H1 (cell line): ENCODE data around the gene PIAS1. TPM values are rescaled to one million over a fixed set of nuclear protein-coding genes. Genes with fewer than 3 reads are reported as not detected.

Source experiments
- CTCF ChIA-PET: fragments of 300-600 bp; sonication (Branson Sonifier 250); formaldehyde crosslinking; loops from one replicate; lab custom pipeline; 2021; ENCODE audit not compliant: partially characterized antibody; lab: Charles Lee
- POLR2A ChIA-PET: fragments of 300-600 bp; sonication (Branson Sonifier 250); formaldehyde crosslinking; loops from one replicate; lab custom pipeline; 2021; ENCODE audit warnings: inconsistent platforms; ENCODE audit not compliant: partially characterized antibody; lab: Charles Lee
- DNase-seq, 2 experiments: peaks; one replicate each; pipeline versions ENCODE4 v3.0.0 to v3.0.0-alpha.2; 2010 to 2022; ENCODE audit warnings: low spot score in 2 of 2, low read depth in 1 of 2, mixed read lengths in 1 of 2
- FAIRE-seq: peaks from 2 replicates; lab custom pipeline; 2011; peaks lifted over from hg19 to GRCh38; lab: Jason Lieb, UNC
- H2AFZ ChIP-seq: 2 replicates; pipeline ENCODE4 v1.8.1; 2012; ENCODE audit warnings: low read length, inconsistent platforms
- H2AK5ac ChIP-seq: 2 replicates; pipeline ENCODE4 v1.6.1; 2013; ENCODE audit warnings: low read depth, low read length
- H2BK120ac ChIP-seq: replicated peaks from 2 replicates; pipeline ENCODE3; 2013; ENCODE audit warnings: low read depth, low read length, inconsistent platforms
- H2BK12ac ChIP-seq: 2 replicates; pipeline ENCODE4 v1.6.1; 2013; ENCODE audit warnings: low read depth, low read length
- H2BK15ac ChIP-seq: 2 replicates; pipeline ENCODE4 v1.6.1; 2013; ENCODE audit warnings: low read length
- H2BK20ac ChIP-seq: 2 replicates; pipeline ENCODE4 v1.6.1; 2013; ENCODE audit warnings: low read length
- H2BK5ac ChIP-seq: 2 replicates; pipeline ENCODE4 v1.6.1; 2013; ENCODE audit warnings: low read depth, low read length
- H3K14ac ChIP-seq: 2 replicates; pipeline ENCODE4 v1.6.1; 2013; ENCODE audit warnings: inconsistent platforms; ENCODE audit not compliant: insufficient read length
- H3K18ac ChIP-seq: 2 replicates; pipeline ENCODE4 v1.6.1; 2013; ENCODE audit warnings: low read length; ENCODE audit errors: extremely low read depth
- H3K23ac ChIP-seq: 2 replicates; pipeline ENCODE4 v1.6.1; 2013; ENCODE audit warnings: inconsistent platforms; ENCODE audit not compliant: insufficient read length
- H3K23me2 ChIP-seq: 2 replicates; pipeline ENCODE4 v1.6.1; 2013; ENCODE audit warnings: low read depth, low read length
- H3K27ac ChIP-seq: 2 replicates; pipeline ENCODE4 v1.6.1; 2011; ENCODE audit warnings: low read depth, low read length, inconsistent platforms
- H3K27me3 ChIP-seq, 4 experiments: replicated peaks in 1 of 4; 1 replicate in 1 of 4; 2 replicates in 3 of 4; pipeline versions ENCODE4 v1.6.1 to v1.8.1; 2011 to 2013; ENCODE audit warnings: low read length in 3 of 4, mild to moderate bottlenecking in 3 of 4, inconsistent platforms in 2 of 4, mixed read lengths in 2 of 4, moderate library complexity in 1 of 4; ENCODE audit not compliant: control insufficient read depth in 3 of 4, insufficient read depth in 3 of 4; ENCODE audit errors: extremely low read depth in 1 of 4
- H3K36me3 ChIP-seq, 4 experiments: 2 replicates each; pipeline versions ENCODE4 v1.6.1 to v1.8.1; 2011 to 2013; ENCODE audit warnings: mild to moderate bottlenecking in 4 of 4, low read length in 3 of 4, moderate library complexity in 2 of 4, control low read depth in 1 of 4, inconsistent platforms in 1 of 4; ENCODE audit not compliant: insufficient read depth in 4 of 4, control insufficient read depth in 2 of 4
- H3K4ac ChIP-seq: replicated peaks from 2 replicates; pipeline ENCODE3; 2013; ENCODE audit warnings: low read length, low read depth, mixed read lengths, inconsistent platforms; ENCODE audit not compliant: insufficient read length
- H3K4me1 ChIP-seq, 4 experiments: replicated peaks in 1 of 4; 1 replicate in 1 of 4; 2 replicates in 3 of 4; pipeline versions ENCODE4 v1.6.1 to v1.8.1; 2011 to 2013; ENCODE audit warnings: low read length in 3 of 4, inconsistent platforms in 2 of 4, mixed read lengths in 1 of 4; ENCODE audit not compliant: insufficient read depth in 4 of 4, control insufficient read depth in 3 of 4
- H3K4me2 ChIP-seq, 2 experiments: 2 replicates each; pipeline versions ENCODE4 v1.6.1 to v1.8.1; 2011 to 2013; ENCODE audit warnings: low read depth in 2 of 2, low read length in 2 of 2, control low read depth in 1 of 2, inconsistent platforms in 1 of 2, mild to moderate bottlenecking in 1 of 2; ENCODE audit not compliant: insufficient read depth in 1 of 2
- H3K4me3 ChIP-seq, 4 experiments: fragments of 200-600, 300-600 bp in 1 of 4; sonication (generic), shearing (Covaris generic), sonication (Bioruptor Twin) in 1 of 4; 2 replicates each; pipeline versions ENCODE4 v1.5.1 to v1.8.1; 2011 to 2016; ENCODE audit warnings: low read length in 4 of 4, low read depth in 3 of 4, control low read depth in 2 of 4, inconsistent platforms in 2 of 4, mild to moderate bottlenecking in 2 of 4, mixed read lengths in 1 of 4, moderate library complexity in 1 of 4; ENCODE audit not compliant: insufficient read depth in 2 of 4; ENCODE audit errors: extremely low read depth in 1 of 4
- H3K56ac ChIP-seq: replicated peaks from 2 replicates; pipeline ENCODE3; 2013; ENCODE audit warnings: low read depth, mild to moderate bottlenecking, mixed read lengths, low read length, inconsistent platforms; ENCODE audit not compliant: insufficient read length
- H3K79me1 ChIP-seq: 2 replicates; pipeline ENCODE4 v1.6.1; 2013; ENCODE audit warnings: low read depth, low read length, control low read depth
- H3K79me2 ChIP-seq, 2 experiments: 2 replicates each; pipeline versions ENCODE4 v1.6.1 to v1.8.1; 2012 to 2013; ENCODE audit warnings: low read length in 2 of 2, mild to moderate bottlenecking in 2 of 2, inconsistent platforms in 1 of 2; ENCODE audit not compliant: insufficient read depth in 2 of 2, control insufficient read depth in 1 of 2
- H3K9ac ChIP-seq, 4 experiments: replicated peaks in 1 of 4; 1 replicate in 1 of 4; 2 replicates in 3 of 4; pipeline versions ENCODE4 v1.6.1 to v1.8.1; 2011 to 2013; ENCODE audit warnings: low read depth in 3 of 4, low read length in 3 of 4, control low read depth in 2 of 4, mild to moderate bottlenecking in 2 of 4, moderate library complexity in 2 of 4, inconsistent platforms in 1 of 4; ENCODE audit errors: extremely low read depth in 1 of 4
- H3K9me3 ChIP-seq, 2 experiments: 2 replicates each; pipeline versions ENCODE4 v1.6.1 to v1.8.1; 2012 to 2013; ENCODE audit warnings: mild to moderate bottlenecking in 2 of 2, moderate library complexity in 2 of 2, control low read depth in 1 of 2, inconsistent platforms in 1 of 2, low read depth in 1 of 2, low read length in 1 of 2, mixed read lengths in 1 of 2; ENCODE audit not compliant: insufficient read depth in 2 of 2
- H4K20me1 ChIP-seq, 2 experiments: replicated peaks in 1 of 2; 2 replicates each; pipeline versions ENCODE3 to v1.8.1; 2011 to 2013; ENCODE audit warnings: inconsistent platforms in 2 of 2, low read length in 2 of 2, mild to moderate bottlenecking in 1 of 2; ENCODE audit not compliant: insufficient read depth in 2 of 2, control insufficient read depth in 1 of 2
- H4K5ac ChIP-seq: 2 replicates; pipeline ENCODE4 v1.6.1; 2013; ENCODE audit warnings: low read length, low read depth, mixed read lengths, inconsistent platforms; ENCODE audit not compliant: insufficient read length
- H4K8ac ChIP-seq: 2 replicates; pipeline ENCODE4 v1.8.0; 2013; ENCODE audit warnings: mild to moderate bottlenecking, moderate library complexity, low read length, inconsistent platforms; ENCODE audit not compliant: insufficient read depth; ENCODE audit errors: extremely low read depth
- H4K91ac ChIP-seq: replicated peaks from 2 replicates; pipeline ENCODE3; 2013; ENCODE audit warnings: low read length, mixed read lengths, inconsistent platforms; ENCODE audit not compliant: insufficient read length
- ATF3 ChIP-seq: IDR thresholded peaks from 2 replicates; pipeline ENCODE4 v1.6.1; 2011; ENCODE audit warnings: low read depth, mild to moderate bottlenecking, low read length; ENCODE audit not compliant: insufficient read depth
- BACH1 ChIP-seq: IDR thresholded peaks from 2 replicates; pipeline ENCODE4 v1.6.1; 2012; ENCODE audit warnings: low read length, improper control_type of control experiment
- BRCA1 ChIP-seq: IDR thresholded peaks from 2 replicates; pipeline ENCODE4 v1.6.1; 2012; ENCODE audit warnings: low read depth, low read length, improper control_type of control experiment
- CHD2 ChIP-seq: IDR thresholded peaks from 2 replicates; pipeline ENCODE4 v1.6.1; 2012; ENCODE audit warnings: low read length, improper control_type of control experiment
- CTBP2 ChIP-seq: IDR thresholded peaks from 2 replicates; pipeline ENCODE4 v1.7.0; 2011; ENCODE audit warnings: borderline replicate concordance, mild to moderate bottlenecking, moderate library complexity, mixed read lengths, low read length; ENCODE audit not compliant: insufficient read depth, insufficient read length
- FOSL1 ChIP-seq: IDR thresholded peaks from 2 replicates; pipeline ENCODE4 v1.6.1; 2011; ENCODE audit warnings: mild to moderate bottlenecking, low read depth, low read length, moderate library complexity; ENCODE audit not compliant: insufficient read depth
- JUN ChIP-seq: IDR thresholded peaks from 2 replicates; pipeline ENCODE4 v1.6.1; 2011; ENCODE audit warnings: low read depth, mild to moderate bottlenecking, improper control_type of control experiment, low read length
- JUND ChIP-seq: IDR thresholded peaks from 2 replicates; pipeline ENCODE4 v1.6.1; 2011; ENCODE audit warnings: mild to moderate bottlenecking, improper control_type of control experiment, low read length
- PHF8 ChIP-seq: fragments of 200-600 bp; sonication (generic); conservative IDR thresholded peaks from 2 replicates; pipeline ENCODE4 v1.7.1; 2012; ENCODE audit warnings: low read depth, mild to moderate bottlenecking, inconsistent platforms, low read length, moderate library complexity
- POLR2A ChIP-seq, 2 experiments: IDR thresholded peaks; 1 replicate in 1 of 2; 2 replicates in 1 of 2; pipeline ENCODE4 v1.6.1; 2011; ENCODE audit warnings: low read depth in 2 of 2, low read length in 2 of 2, mild to moderate bottlenecking in 2 of 2; ENCODE audit errors: control extremely low read depth in 1 of 2
- POU5F1 ChIP-seq: IDR thresholded peaks from 2 replicates; pipeline ENCODE4 v1.6.1; 2011; ENCODE audit warnings: low read depth, mild to moderate bottlenecking, low read length, moderate library complexity
- SIX5 ChIP-seq: IDR thresholded peaks from 2 replicates; pipeline ENCODE4 v1.6.1; 2011; ENCODE audit warnings: mild to moderate bottlenecking, low read depth, low read length
- SP1 ChIP-seq: IDR thresholded peaks from 2 replicates; pipeline ENCODE4 v1.6.1; 2011; ENCODE audit warnings: low read depth, low read length
- TCF12 ChIP-seq: IDR thresholded peaks from 2 replicates; pipeline ENCODE4 v1.6.1; 2011; ENCODE audit warnings: low read depth, mild to moderate bottlenecking, low read length
- TEAD4 ChIP-seq: IDR thresholded peaks from 2 replicates; pipeline ENCODE4 v1.6.1; 2012; ENCODE audit warnings: low read depth, low read length, inconsistent platforms, mixed read lengths
- WGBS, 2 experiments: shearing (Covaris generic) in 1 of 2; methylation state at CpG; one replicate each; pipeline versions ENCODE4 v1.1.6 to v1.1.7; 2013 to 2015; ENCODE audit warnings: low lambda C conversion rate in 2 of 2, mixed read lengths in 2 of 2, inconsistent platforms in 1 of 2, low coverage in 1 of 2, missing lambda C conversion rate in 1 of 2; ENCODE audit not compliant: insufficient replicate concordance in 2 of 2, insufficient coverage in 1 of 2, insufficient read length in 1 of 2; ENCODE audit errors: extremely low coverage in 1 of 2, missing lambda C conversion rate in 1 of 2; 5-methylcytosine and 5-hydroxymethylcytosine counted together
- polyA plus RNA-seq, 7 experiments: library from polyadenylated mRNA; depleted of rRNA in 3 of 7; stranded (reverse) in 5 of 7; unstranded in 2 of 7; fragments of >200 nt in 5 of 7; fragments of 200-250 nt in 2 of 7; gene quantifications; 1 replicate in 5 of 7; 2 replicates in 1 of 7; 4 replicates in 1 of 7; pipeline versions ENCODE4 v1.2.1 to v1.2.3, GENCODE V29; 2011 to 2013; ENCODE audit warnings: missing spikeins in 2 of 7, mixed read lengths in 2 of 7
- total RNA-seq: library from RNA; stranded (reverse); fragmentation: NEBNext Ultra II Directional; extraction: Animal tissue kit (Norgen Biotek cat#: 25700); gene quantifications from 2 replicates; pipeline ENCODE4 v1.2.1, GENCODE V29; 2021

The PIAS1 gene
- total and polyA plus RNA-seq, 2 of the 8 experiments (the other 6 are each of a cell fraction or from before 2014, with no cell fraction given), result 30.8 to 34.5 TPM

GRCh38 chr15:68080334-68080733, 26.2 kb downstream of the PIAS1 start:
- H3K79me2 ChIP-seq, result peaks cover 0 to 99% of the 10 kb centered on the region in 2 experiments; a peak in 3 of 4 replicates
- no peak overlapping the region for H2AFZ ChIP-seq
- 0 out of 2 replicates have a peak, but pooled peaks cover 2% of the 10 kb centered on the region for H3K79me1 ChIP-seq
- H3K56ac ChIP-seq, result no peak overlapping the region
- DNase-seq (no peak), FAIRE-seq (no peak)
- H3K4me2 ChIP-seq, result no peak overlapping the region
- no peak overlapping the region for H2BK5ac ChIP-seq
- no peak overlapping the region for H2BK12ac ChIP-seq
- no peak overlapping the region for H3K14ac ChIP-seq
- no peak overlapping the region for H3K4ac ChIP-seq
- no peak overlapping the region for H2BK120ac ChIP-seq
- H2BK20ac ChIP-seq, result no peak overlapping the region
- H3K27ac ChIP-seq, result no peak overlapping the region
- POLR2A ChIA-PET, result no interaction called here
- H3K4me1 ChIP-seq, result peaks cover 0 to 8% (median 0%) of the 10 kb centered on the region in 4 experiments; a peak in 3 of 7 replicates
- no peak overlapping the region for H3K18ac ChIP-seq
- H3K23me2 ChIP-seq, result no peaks in the 10 kb centered on the region
- H4K91ac ChIP-seq, result no peak overlapping the region
- no peak overlapping the region for H4K5ac ChIP-seq
- TF ChIP-seq JUN (no peak), PHF8 (no peak), TCF12 (no peak), JUND (no peak), BACH1 (no peak), SP1 (no peak), TEAD4 (no peak), POLR2A (IDR thresholded peaks at IDR 0.05; ENCODE audit: control extremely low read depth in 1 of 2, low read depth in 2 of 2, low read length in 2 of 2) (no peak), POU5F1 (no peak), BRCA1 (no peak), CTBP2 (no peak), ATF3 (no peak), FOSL1 (no peak), SIX5 (no peak), CHD2 (no peak)
- H3K36me3 ChIP-seq, result no peaks in the 10 kb centered on the region
- H3K27me3 ChIP-seq, result no peaks in the 10 kb centered on the region
- H4K20me1 ChIP-seq, result peaks cover 3 to 8% of the 10 kb centered on the region in 2 experiments
- H3K9ac ChIP-seq, result no peak overlapping the region
- WGBS, 2 experiments, result 90% methylated on average over 1 of the region's 1 CpG; no CpG with 5 or more reads in 1 of the 2 experiments
- H2AK5ac ChIP-seq, result no peak overlapping the region
- H2BK15ac ChIP-seq, result no peak overlapping the region
- H3K23ac ChIP-seq, result no peak overlapping the region
- H3K9me3 ChIP-seq, result no peaks in the 10 kb centered on the region
- CTCF ChIA-PET, result interaction anchor here (1.0 to 1.1 kb wide), 2 partner anchors 34 to 71 kb away, joined by 3 read pairs; no protein-coding TSS in a partner anchor
- no peak overlapping the region for H3K4me3 ChIP-seq
- H4K8ac ChIP-seq, result no peak overlapping the region
